ENCODE measurements around the gene KDM1B.

DNA sequence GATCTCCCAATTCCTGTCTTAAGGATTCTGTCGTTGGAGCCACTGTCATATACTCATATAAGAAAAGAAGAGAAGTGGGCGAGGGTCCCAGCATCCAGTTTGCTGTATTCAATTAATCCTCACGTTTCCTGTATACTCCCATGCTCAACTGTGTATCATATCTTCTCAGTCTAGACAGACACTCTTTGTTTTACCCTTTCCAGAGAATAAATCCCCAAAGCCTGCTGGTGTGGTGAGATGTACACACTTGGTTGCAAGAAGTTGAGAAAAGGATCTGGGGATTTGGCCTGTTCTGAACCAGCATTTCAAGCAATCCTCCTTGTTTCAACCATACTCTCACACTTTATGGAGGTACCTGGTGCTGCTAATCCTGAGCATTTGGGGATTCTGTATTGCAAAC is 3.4 kb upstream of the KDM1B start:
- no peak for TF ChIP-seq POLR2AphosphoS5 (IDR thresholded peaks at IDR 0.05)
- TF ChIP-seq, protein P1, sequence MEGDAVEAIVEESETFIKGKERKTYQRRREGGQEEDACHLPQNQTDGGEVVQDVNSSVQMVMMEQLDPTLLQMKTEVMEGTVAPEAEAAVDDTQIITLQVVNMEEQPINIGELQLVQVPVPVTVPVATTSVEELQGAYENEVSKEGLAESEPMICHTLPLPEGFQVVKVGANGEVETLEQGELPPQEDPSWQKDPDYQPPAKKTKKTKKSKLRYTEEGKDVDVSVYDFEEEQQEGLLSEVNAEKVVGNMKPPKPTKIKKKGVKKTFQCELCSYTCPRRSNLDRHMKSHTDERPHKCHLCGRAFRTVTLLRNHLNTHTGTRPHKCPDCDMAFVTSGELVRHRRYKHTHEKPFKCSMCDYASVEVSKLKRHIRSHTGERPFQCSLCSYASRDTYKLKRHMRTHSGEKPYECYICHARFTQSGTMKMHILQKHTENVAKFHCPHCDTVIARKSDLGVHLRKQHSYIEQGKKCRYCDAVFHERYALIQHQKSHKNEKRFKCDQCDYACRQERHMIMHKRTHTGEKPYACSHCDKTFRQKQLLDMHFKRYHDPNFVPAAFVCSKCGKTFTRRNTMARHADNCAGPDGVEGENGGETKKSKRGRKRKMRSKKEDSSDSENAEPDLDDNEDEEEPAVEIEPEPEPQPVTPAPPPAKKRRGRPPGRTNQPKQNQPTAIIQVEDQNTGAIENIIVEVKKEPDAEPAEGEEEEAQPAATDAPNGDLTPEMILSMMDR (IDR thresholded peaks at IDR 0.05) = no peak
- TF ChIP-seq POLR2A (IDR thresholded peaks at IDR 0.05) = no peak

Measured in upper lobe of left lung (tissue), 4 donors.